VCaP (cell line): ENCODE measurements around the gene C9orf50.

Experiments used
- H3K27ac ChIP-seq: fragments of 450-650 bp; 2 replicates; pipeline ENCODE4 v1.5.1; 2017
- TF ChIP-seq, protein P1 (sequence below): fragments of 450-650 bp; conservative IDR thresholded peaks from 2 replicates; pipeline ENCODE4 v1.5.1; 2017; ENCODE audit warnings: mild to moderate bottlenecking, moderate library complexity

C9orf50 gene

DNA sequence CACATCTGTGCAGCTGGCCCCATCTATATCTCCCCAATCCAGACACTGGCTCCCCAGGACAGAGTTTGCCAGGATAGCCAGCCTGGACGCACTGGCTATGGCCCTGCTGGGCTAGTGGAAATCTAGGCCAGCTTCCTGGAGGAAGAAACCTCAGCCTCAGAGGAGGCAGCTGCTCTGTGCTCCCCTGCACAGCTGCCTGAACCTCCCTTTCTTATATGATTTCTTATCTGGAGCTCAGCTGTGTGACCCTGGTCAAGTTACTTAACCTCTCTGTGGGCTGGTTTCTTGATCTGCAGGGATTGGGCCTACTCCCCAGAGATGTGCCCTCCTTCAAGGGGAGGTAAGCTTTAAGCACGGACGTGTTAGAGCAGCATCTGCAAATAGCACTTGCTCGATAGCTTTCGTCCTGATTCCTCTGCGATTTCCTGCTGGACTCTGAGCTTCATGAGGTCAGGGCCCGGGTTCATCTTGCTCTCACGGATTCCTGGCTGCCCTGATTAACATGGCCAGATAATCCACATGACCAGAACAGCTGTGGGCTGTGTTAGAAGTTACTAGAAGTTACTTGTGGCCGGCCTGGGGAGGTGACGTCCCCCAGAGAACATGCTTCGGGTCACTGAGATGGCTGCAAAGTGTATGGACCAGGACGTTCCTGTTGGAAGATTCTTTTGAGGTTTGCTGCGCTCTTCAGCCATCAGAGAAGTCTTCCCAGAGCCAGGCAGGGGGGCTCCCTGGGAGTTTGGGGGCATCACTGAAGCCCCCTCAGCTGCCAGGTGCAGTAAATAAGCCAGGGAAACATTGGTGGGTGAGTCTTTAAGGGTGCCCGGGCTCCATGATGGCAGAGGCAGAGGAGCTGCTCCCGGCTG lies 14.5 kb downstream of the C9orf50 start:
- TF ChIP-seq, protein P1, sequence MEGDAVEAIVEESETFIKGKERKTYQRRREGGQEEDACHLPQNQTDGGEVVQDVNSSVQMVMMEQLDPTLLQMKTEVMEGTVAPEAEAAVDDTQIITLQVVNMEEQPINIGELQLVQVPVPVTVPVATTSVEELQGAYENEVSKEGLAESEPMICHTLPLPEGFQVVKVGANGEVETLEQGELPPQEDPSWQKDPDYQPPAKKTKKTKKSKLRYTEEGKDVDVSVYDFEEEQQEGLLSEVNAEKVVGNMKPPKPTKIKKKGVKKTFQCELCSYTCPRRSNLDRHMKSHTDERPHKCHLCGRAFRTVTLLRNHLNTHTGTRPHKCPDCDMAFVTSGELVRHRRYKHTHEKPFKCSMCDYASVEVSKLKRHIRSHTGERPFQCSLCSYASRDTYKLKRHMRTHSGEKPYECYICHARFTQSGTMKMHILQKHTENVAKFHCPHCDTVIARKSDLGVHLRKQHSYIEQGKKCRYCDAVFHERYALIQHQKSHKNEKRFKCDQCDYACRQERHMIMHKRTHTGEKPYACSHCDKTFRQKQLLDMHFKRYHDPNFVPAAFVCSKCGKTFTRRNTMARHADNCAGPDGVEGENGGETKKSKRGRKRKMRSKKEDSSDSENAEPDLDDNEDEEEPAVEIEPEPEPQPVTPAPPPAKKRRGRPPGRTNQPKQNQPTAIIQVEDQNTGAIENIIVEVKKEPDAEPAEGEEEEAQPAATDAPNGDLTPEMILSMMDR, result no peak
- peak overlapping the region; percentile 80 for H3K27ac ChIP-seq

GRCh38 chr9:129604766-129605163 lies 16.1 kb downstream of the C9orf50 start:
- peak overlapping the region; percentile 42; the same call in 1 of the 2 replicates for H3K27ac ChIP-seq
- TF ChIP-seq, protein P1, result no peak

DNA sequence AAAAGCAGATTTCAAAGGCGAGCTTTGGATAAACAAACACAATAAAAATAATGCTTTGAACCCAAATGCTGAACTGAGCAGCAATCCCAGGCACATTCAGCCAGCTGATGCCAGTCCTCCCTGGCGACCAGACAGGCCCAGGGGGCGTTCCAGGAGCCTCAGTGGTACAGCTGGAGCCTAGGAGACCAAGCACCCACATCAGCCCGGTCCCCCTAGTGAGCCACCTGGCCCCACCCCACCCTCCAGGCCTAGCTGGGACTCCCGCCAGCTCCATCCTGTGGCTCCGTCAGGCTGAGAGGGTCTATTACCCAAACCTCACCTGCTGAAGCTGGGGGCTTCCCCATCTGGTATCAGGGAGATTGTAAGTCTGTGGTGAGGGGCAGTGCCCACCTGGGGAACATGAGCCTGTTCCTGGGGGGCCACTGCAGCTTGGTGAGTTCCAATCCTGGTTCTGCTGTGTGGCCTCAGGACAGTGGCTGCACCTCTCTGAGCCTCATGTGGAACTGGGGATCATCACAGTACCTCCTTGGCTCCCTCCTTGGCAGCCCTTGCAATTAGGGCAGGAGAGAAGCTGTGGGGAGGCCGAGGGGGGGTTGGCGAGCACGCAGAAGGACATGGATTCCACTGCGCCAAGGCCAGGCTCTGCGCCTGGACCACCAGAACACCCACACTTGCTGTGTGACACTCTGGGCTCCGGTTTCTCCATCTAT lies 16.7 kb downstream of the C9orf50 start:
- H3K27ac ChIP-seq, result peak overlapping the region; percentile 42; the same call in 1 of the 2 replicates

DNA sequence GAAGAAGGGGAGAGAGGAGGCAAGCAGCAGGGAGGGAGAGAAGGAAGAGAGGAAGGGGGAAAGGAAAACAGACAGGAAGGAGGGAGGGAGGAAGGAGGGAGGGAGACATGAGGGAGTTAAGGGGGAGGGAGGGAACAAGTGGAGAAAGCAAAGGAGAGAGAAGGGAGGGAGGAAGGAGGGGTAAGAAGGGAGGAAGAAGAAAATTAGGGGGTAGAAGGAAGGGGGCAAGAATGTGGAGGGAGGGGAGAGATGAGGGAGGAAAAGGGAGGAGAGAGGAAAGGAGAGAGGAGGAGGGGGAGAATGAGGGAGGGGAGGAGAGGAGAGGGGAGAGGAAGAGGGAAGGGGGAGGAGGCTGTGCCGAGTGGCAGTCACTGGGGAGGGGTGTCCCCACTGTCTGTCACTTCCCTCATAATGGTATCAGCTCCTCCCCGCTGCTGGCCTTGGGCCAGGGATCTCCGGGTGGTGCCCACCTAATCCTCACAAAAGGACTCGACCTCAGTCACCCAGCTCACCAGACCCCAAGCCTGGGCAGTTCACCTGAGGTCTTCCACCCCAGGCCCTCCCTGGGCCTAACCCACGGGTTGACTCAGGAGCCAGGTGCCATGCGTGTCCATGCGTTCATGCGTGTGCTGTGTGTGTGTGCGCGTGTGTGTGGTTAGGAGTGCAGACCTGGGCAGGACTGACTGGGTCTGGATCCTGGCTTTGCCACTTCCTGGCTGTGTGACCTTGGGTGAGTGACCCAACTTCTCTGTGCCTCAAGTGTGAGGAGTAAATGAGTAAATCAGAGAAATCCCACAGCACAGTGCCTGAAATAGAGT lies 18.1 kb downstream of the C9orf50 start:
- H3K27ac ChIP-seq, result no peak overlapping the region
- TF ChIP-seq, protein P1, result no peak

More for the DNA sequence above, 16.7 kb downstream of the C9orf50 start:
- TF ChIP-seq, protein P1, result no peak

DNA sequence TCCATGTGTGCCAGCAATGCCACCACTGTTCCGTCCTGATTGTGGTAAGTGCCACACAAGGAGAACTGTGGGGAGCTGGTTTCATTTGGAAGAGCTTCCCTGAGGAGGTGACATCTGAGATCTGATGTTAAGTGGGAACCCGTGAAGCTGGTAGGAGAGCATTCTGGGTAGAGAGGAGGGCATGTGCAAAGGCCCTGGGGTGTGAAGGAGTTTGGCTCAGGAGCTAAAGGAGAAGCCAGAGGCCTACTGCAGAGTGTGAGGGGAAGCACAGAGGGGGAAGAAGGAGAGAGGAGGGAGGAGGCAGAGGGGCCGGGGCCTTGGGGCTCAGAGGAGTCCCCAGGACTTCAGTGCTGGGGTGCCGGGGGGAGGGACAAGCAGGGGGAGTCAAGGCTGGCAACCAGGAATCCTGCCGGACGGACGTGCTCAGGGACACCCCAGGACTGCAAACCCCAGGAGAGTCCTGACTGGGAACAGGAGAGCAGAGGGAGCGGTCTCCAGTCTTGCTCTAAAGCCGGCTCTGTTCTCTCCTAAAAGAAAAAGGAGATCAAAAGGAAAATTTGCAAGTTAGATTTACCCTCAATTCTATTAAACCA lies 19.7 kb downstream of the C9orf50 start:
- TF ChIP-seq, protein P1, result no peak
- H3K27ac ChIP-seq, result no peak overlapping the region

DNA sequence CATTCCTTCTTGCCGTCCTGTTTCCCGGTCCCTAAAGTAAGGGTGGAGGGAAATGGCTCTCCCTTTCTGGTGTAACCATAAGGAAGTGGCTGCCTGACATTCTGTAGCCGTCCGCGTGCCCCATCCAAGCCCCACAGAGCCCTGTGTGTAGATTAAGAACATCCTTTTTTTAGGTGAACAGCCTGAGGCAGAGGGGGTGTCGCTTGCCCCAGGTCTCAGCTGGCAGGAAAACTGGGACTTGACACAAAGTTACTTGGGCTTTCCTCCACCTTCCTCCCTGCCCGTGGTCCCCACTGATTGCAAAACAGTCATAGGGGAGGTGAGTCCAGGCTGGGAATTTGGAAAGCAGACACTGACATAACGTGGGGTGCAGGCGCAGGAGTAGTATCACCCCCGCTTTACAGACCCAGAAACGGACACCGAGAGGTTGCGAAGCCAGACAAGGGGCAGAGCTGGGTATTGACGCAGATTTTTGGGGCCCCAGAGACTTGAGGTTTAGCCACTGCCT lies 22.8 kb downstream of the C9orf50 start:
- TF ChIP-seq, protein P1, result no peak
- H3K27ac ChIP-seq, result no peak overlapping the region
